ENCODE results near the gene PIGO. TPM values are rescaled to one million over a fixed set of nuclear protein-coding genes. Genes with fewer than 3 reads are reported as not detected.

PIGO gene
- total RNA-seq, 2 donors from 2014 or later, result 29.6 to 34.9 TPM

- Mint-ChIP-seq H3K4me3 (no peak overlapping the region), H3K36me3 (ENCODE audit: low read depth) (peaks cover 59% of the 10 kb centered on the region), H3K27me3 (ENCODE audit: insufficient read depth) (no peaks in the 10 kb centered on the region), H3K9me3 (no peaks in the 10 kb centered on the region), H3K4me1 (no peaks in the 10 kb centered on the region), H3K27ac (no peak overlapping the region)
- 94 to 99% methylated on average over 3 to 6 of the region's 6 CpGs for WGBS, 2 experiments (ENCODE audit: insufficient coverage in 1 of 2, insufficient read length in 1 of 2)
- peaks cover 8% of the 10 kb centered on the region for H3K9me3 ChIP-seq (ENCODE audit: control insufficient read depth, low read length)
- no peak for DNase-seq
- peaks cover 59% of the 10 kb centered on the region for H3K36me3 ChIP-seq (ENCODE audit: control insufficient read depth, insufficient read depth, low read length)
- peaks cover 4% of the 10 kb centered on the region for H3K4me1 ChIP-seq (ENCODE audit: control insufficient read depth, insufficient read depth, low read length)
- no peak for TF ChIP-seq CTCF (conservative IDR thresholded peaks at IDR 0.05)
- H3K4me3 ChIP-seq (ENCODE audit: low read length), result no peak overlapping the region
- H3K27me3 ChIP-seq (ENCODE audit: control insufficient read depth, insufficient read depth, low read length, poor library complexity, severe bottlenecking), result no peaks in the 10 kb centered on the region
- H3K9ac ChIP-seq (ENCODE audit: extremely low read depth, low read length, poor library complexity, severe bottlenecking), result no peak overlapping the region
- no peak overlapping the region for H3K27ac ChIP-seq (ENCODE audit: low read depth, low read length)
These were observed 47.9 kb downstream of the PIGO start for GRCh38 chr9:35048511-35048910.

- Mint-ChIP-seq H3K27ac (no peak overlapping the region), H3K4me3 (no peak overlapping the region), H3K27me3 (ENCODE audit: insufficient read depth) (no peaks in the 10 kb centered on the region), H3K4me1 (no peaks in the 10 kb centered on the region), H3K36me3 (ENCODE audit: low read depth) (peaks cover 55% of the 10 kb centered on the region), H3K9me3 (no peaks in the 10 kb centered on the region)
- Histone ChIP-seq H3K27me3 (ENCODE audit: control insufficient read depth, insufficient read depth, low read length, poor library complexity, severe bottlenecking) (no peaks in the 10 kb centered on the region), H3K36me3 (ENCODE audit: control insufficient read depth, insufficient read depth, low read length) (peaks cover 27% of the 10 kb centered on the region), H3K9me3 (ENCODE audit: control insufficient read depth, low read length) (no peaks in the 10 kb centered on the region), H3K27ac (ENCODE audit: low read depth, low read length) (no peak overlapping the region), H3K9ac (ENCODE audit: extremely low read depth, low read length, poor library complexity, severe bottlenecking) (no peak overlapping the region), H3K4me1 (ENCODE audit: control insufficient read depth, insufficient read depth, low read length) (peaks cover 4% of the 10 kb centered on the region), H3K4me3 (ENCODE audit: low read length) (no peak overlapping the region)
- 83% methylated on average over 3 of the region's 3 CpGs; no CpG with 5 or more reads in 1 of the 2 experiments for WGBS, 2 experiments (ENCODE audit: insufficient coverage in 1 of 2, insufficient read length in 1 of 2)
- DNase-seq, result peak; percentile 71
- no peak for TF ChIP-seq CTCF (conservative IDR thresholded peaks at IDR 0.05)
These were observed 52.3 kb downstream of the PIGO start for GRCh38 chr9:35044071-35044470.

- Histone ChIP-seq H3K9me3 (ENCODE audit: control insufficient read depth, low read length) (no peaks in the 10 kb centered on the region), H3K4me3 (ENCODE audit: low read length) (no peak overlapping the region), H3K27me3 (ENCODE audit: control insufficient read depth, insufficient read depth, low read length, poor library complexity, severe bottlenecking) (no peaks in the 10 kb centered on the region), H3K36me3 (ENCODE audit: control insufficient read depth, insufficient read depth, low read length) (peaks cover 27% of the 10 kb centered on the region), H3K9ac (ENCODE audit: extremely low read depth, low read length, poor library complexity, severe bottlenecking) (no peak overlapping the region), H3K27ac (ENCODE audit: low read depth, low read length) (no peak overlapping the region), H3K4me1 (ENCODE audit: control insufficient read depth, insufficient read depth, low read length) (peaks cover 4% of the 10 kb centered on the region)
- TF ChIP-seq CTCF (conservative IDR thresholded peaks at IDR 0.05), result no peak
- peaks cover 53% of the 10 kb centered on the region for H3K36me3 Mint-ChIP-seq (ENCODE audit: low read depth)
- 92% methylated on average over 4 to 6 of the region's 6 CpGs for WGBS, 2 experiments (ENCODE audit: insufficient coverage in 1 of 2, insufficient read length in 1 of 2)
- H3K9me3 Mint-ChIP-seq, result no peaks in the 10 kb centered on the region
- no peaks in the 10 kb centered on the region for H3K4me1 Mint-ChIP-seq
- no peaks in the 10 kb centered on the region for H3K27me3 Mint-ChIP-seq (ENCODE audit: insufficient read depth)
- no peak overlapping the region for H3K4me3 Mint-ChIP-seq
- peak overlapping the region; percentile 58 for H3K27ac Mint-ChIP-seq
- DNase-seq, result no peak
These were observed 53.4 kb downstream of the PIGO start for GRCh38 chr9:35042891-35043545.
